H9 (cell line): ENCODE data around the gene MYL6B. TPM values are rescaled to one million over a fixed set of nuclear protein-coding genes. Genes with fewer than 3 reads are reported as not detected.

Experiments
- DNase-seq: peaks from one replicate; pipeline ENCODE4 v3.0.0-alpha.2; 2017
- H2AFZ ChIP-seq: one replicate; pipeline ENCODE4 v1.6.1; 2013; ENCODE audit warnings: mild to moderate bottlenecking, low read length, control low read depth, moderate library complexity
- H2AK5ac ChIP-seq: 2 replicates; pipeline ENCODE4 v1.6.1; 2013; ENCODE audit warnings: low read length, control low read depth, mixed read lengths; ENCODE audit not compliant: insufficient read length
- H2BK120ac ChIP-seq: one replicate; pipeline ENCODE4 v1.6.1; 2013; ENCODE audit warnings: low read depth, mild to moderate bottlenecking, low read length, control low read depth, inconsistent platforms; ENCODE audit not compliant: poor library complexity, severe bottlenecking
- H2BK12ac ChIP-seq: 2 replicates; pipeline ENCODE4 v1.6.1; 2013; ENCODE audit warnings: low read length, control low read depth, mixed read lengths, low read depth; ENCODE audit not compliant: insufficient read length
- H2BK15ac ChIP-seq: 2 replicates; pipeline ENCODE4 v1.6.1; 2013; ENCODE audit warnings: low read depth, low read length, control low read depth
- H2BK20ac ChIP-seq: one replicate; pipeline ENCODE4 v1.6.1; 2013; ENCODE audit warnings: low read depth, mild to moderate bottlenecking, low read length, control low read depth, inconsistent platforms; ENCODE audit not compliant: poor library complexity, severe bottlenecking
- H2BK5ac ChIP-seq: 2 replicates; pipeline ENCODE4 v1.6.1; 2013; ENCODE audit warnings: low read length, control low read depth, mixed read lengths; ENCODE audit not compliant: insufficient read length
- H3K14ac ChIP-seq: 2 replicates; pipeline ENCODE4 v1.6.1; 2013; ENCODE audit warnings: low read length, control low read depth; ENCODE audit not compliant: insufficient read depth
- H3K18ac ChIP-seq: 2 replicates; pipeline ENCODE4 v1.6.1; 2013; ENCODE audit warnings: low read depth, mild to moderate bottlenecking, mixed read lengths, low read length, control low read depth; ENCODE audit not compliant: insufficient read length
- H3K23ac ChIP-seq: 2 replicates; pipeline ENCODE4 v1.6.1; 2013; ENCODE audit warnings: low read length, control low read depth, mixed read lengths, low read depth; ENCODE audit not compliant: insufficient read length
- H3K23me2 ChIP-seq: 2 replicates; pipeline ENCODE4 v1.6.1; 2013; ENCODE audit warnings: low read depth, mild to moderate bottlenecking, mixed read lengths, low read length, control low read depth; ENCODE audit not compliant: insufficient read length, poor library complexity, severe bottlenecking
- H3K27ac ChIP-seq: 2 replicates; pipeline ENCODE4 v1.5.1; 2013; ENCODE audit warnings: low read length, control low read depth, mixed read lengths, low read depth; ENCODE audit not compliant: insufficient read length
- H3K27me3 ChIP-seq: 2 replicates; pipeline ENCODE4 v1.6.1; 2013; ENCODE audit warnings: low read length, control low read depth, inconsistent platforms; ENCODE audit not compliant: insufficient read depth
- H3K4ac ChIP-seq: 2 replicates; pipeline ENCODE4 v1.6.1; 2013; ENCODE audit warnings: low read depth, mild to moderate bottlenecking, control low read depth, inconsistent platforms, low read length, moderate library complexity
- H3K4me1 ChIP-seq: 2 replicates; pipeline ENCODE4 v1.6.1; 2013; ENCODE audit warnings: low read length, control low read depth, inconsistent platforms; ENCODE audit not compliant: insufficient read depth
- H3K4me2 ChIP-seq: 2 replicates; pipeline ENCODE4 v1.6.1; 2013; ENCODE audit warnings: low read length, control low read depth, mixed read lengths; ENCODE audit not compliant: insufficient read length, insufficient read depth
- H3K56ac ChIP-seq: 2 replicates; pipeline ENCODE4 v1.6.1; 2013; ENCODE audit warnings: low read depth, mild to moderate bottlenecking, mixed read lengths, low read length, control low read depth; ENCODE audit not compliant: insufficient read length
- H3K79me1 ChIP-seq: 2 replicates; pipeline ENCODE4 v1.6.1; 2013; ENCODE audit warnings: low read depth, mild to moderate bottlenecking, moderate library complexity, low read length, control low read depth, inconsistent platforms; ENCODE audit not compliant: insufficient read depth, poor library complexity, severe bottlenecking
- H3K79me2 ChIP-seq: 2 replicates; pipeline ENCODE4 v1.6.1; 2013; ENCODE audit warnings: low read length, control low read depth, inconsistent platforms; ENCODE audit not compliant: insufficient read depth
- H3K9ac ChIP-seq: 2 replicates; pipeline ENCODE4 v1.6.1; 2013; ENCODE audit warnings: low read length, control low read depth, mixed read lengths; ENCODE audit not compliant: insufficient read length; ENCODE audit errors: extremely low read depth
- H3K9me3 ChIP-seq: one replicate; pipeline ENCODE4 v1.6.1; 2013; ENCODE audit warnings: low read depth, low read length, inconsistent platforms; ENCODE audit not compliant: control insufficient read depth
- H3T11ph ChIP-seq: one replicate; pipeline ENCODE4 v1.6.1; 2013; ENCODE audit warnings: mild to moderate bottlenecking, low read length, control low read depth, inconsistent platforms
- H4K20me1 ChIP-seq: one replicate; pipeline ENCODE4 v1.6.1; 2013; ENCODE audit not compliant: control insufficient read depth, insufficient read length, insufficient read depth
- H4K5ac ChIP-seq: 2 replicates; pipeline ENCODE4 v1.6.1; 2013; ENCODE audit warnings: low read depth, mild to moderate bottlenecking, mixed read lengths, low read length, control low read depth; ENCODE audit not compliant: insufficient read length
- H4K8ac ChIP-seq: replicated peaks from 2 replicates; pipeline ENCODE4 v1.6.1; 2013; ENCODE audit warnings: low read length, control low read depth, mixed read lengths, low read depth; ENCODE audit not compliant: insufficient read length
- H4K91ac ChIP-seq: 2 replicates; pipeline ENCODE4 v1.6.1; 2013; ENCODE audit warnings: low read depth, mild to moderate bottlenecking, moderate library complexity, mixed read lengths, low read length, control low read depth; ENCODE audit not compliant: insufficient read length
- H3K27ac Mint-ChIP-seq, 3 experiments: 2 replicates in 2 of 3; 3 replicates in 1 of 3; pipeline ENCODE4 v1.8.0; 2020 to 2021; ENCODE audit warnings: mixed read lengths in 3 of 3, mild to moderate bottlenecking in 1 of 3, moderate library complexity in 1 of 3
- H3K27me3 Mint-ChIP-seq: 2 replicates; pipeline ENCODE4 v1.8.0; 2021; ENCODE audit warnings: low read depth, mild to moderate bottlenecking, moderate library complexity, mixed read lengths
- H3K36me3 Mint-ChIP-seq, 3 experiments: 2 replicates in 2 of 3; 3 replicates in 1 of 3; pipeline ENCODE4 v1.8.0; 2020 to 2021; ENCODE audit warnings: low read depth in 3 of 3, mixed read lengths in 3 of 3; ENCODE audit not compliant: insufficient read depth in 1 of 3
- H3K4me1 Mint-ChIP-seq, 2 experiments: 2 replicates each; pipeline ENCODE4 v1.8.0; 2020; ENCODE audit warnings: mixed read lengths in 2 of 2
- H3K4me3 Mint-ChIP-seq, 2 experiments: 2 replicates in 1 of 2; 3 replicates in 1 of 2; pipeline ENCODE4 v1.8.0; 2020 to 2021; ENCODE audit warnings: mild to moderate bottlenecking in 2 of 2, mixed read lengths in 2 of 2, moderate library complexity in 1 of 2
- H3K9me3 Mint-ChIP-seq, 2 experiments: 2 replicates in 1 of 2; 3 replicates in 1 of 2; pipeline ENCODE4 v1.8.0; 2020; ENCODE audit warnings: mild to moderate bottlenecking in 2 of 2, mixed read lengths in 2 of 2, moderate library complexity in 1 of 2
- CTCF ChIP-seq: fragments of 200-600 bp; sonication (generic); conservative IDR thresholded peaks from 3 replicates; pipeline ENCODE4 v1.8.0; 2021; ENCODE audit warnings: antibody characterized with exemption, mild to moderate bottlenecking
- WGBS: extraction: QIAGEN DNeasy Blood & Tissue Kit; methylation state at CpG from one replicate; pipeline ENCODE4 v1.1.7; 2013; ENCODE audit warnings: missing lambda C conversion rate, low lambda C conversion rate, mixed read lengths; ENCODE audit not compliant: insufficient read length; ENCODE audit errors: extremely low coverage; 5-methylcytosine and 5-hydroxymethylcytosine counted together
- total RNA-seq: library from RNA; stranded (reverse); gene quantifications from 2 replicates; pipeline ENCODE4 v1.2.1, GENCODE V29; 2021

The MYL6B gene
- total RNA-seq, 1 experiment from 2014 or later = 165 TPM

GRCh38 chr12:56121204-56121870 is 31.1 kb upstream of the MYL6B start:
- Histone ChIP-seq H3K23me2 (peaks cover 8% of the 10 kb centered on the region), H3K4me1 (no peaks in the 10 kb centered on the region; the same call in 1 of the 2 replicates), H3K79me1 (no peaks in the 10 kb centered on the region), H3K4ac (no peak overlapping the region), H3K79me2 (peaks cover 3% of the 10 kb centered on the region; the same call in 1 of the 2 replicates), H2BK5ac (no peak overlapping the region), H2AFZ (no peak overlapping the region), H2BK12ac (no peak overlapping the region), H4K8ac (no peak overlapping the region), H3K14ac (no peak overlapping the region), H2BK20ac (no peak overlapping the region), H3K56ac (no peak overlapping the region), H2BK15ac (no peak overlapping the region), H2BK120ac (no peak overlapping the region), H4K91ac (no peak overlapping the region), H3K9ac (no peak overlapping the region), H4K20me1 (no peaks in the 10 kb centered on the region), H4K5ac (no peak overlapping the region), H3K27me3 (no peaks in the 10 kb centered on the region), H3K18ac (no peak overlapping the region), H3K27ac (no peak overlapping the region), H3K23ac (no peak overlapping the region), H3K9me3 (no peaks in the 10 kb centered on the region), H3T11ph (no peak overlapping the region), H2AK5ac (no peak overlapping the region), H3K4me2 (no peak overlapping the region)
- DNase-seq = no peak
- Mint-ChIP-seq H3K4me3 (no peak overlapping the region), H3K27me3 (peaks cover 2% of the 10 kb centered on the region; the same call in 1 of the 2 replicates), H3K36me3 (peaks cover 27 to 43% (median 37%) of the 10 kb centered on the region in 3 experiments), H3K9me3 (peaks cover 3 to 7% of the 10 kb centered on the region in 2 experiments; a peak in 2 of 5 replicates), H3K27ac (no peak overlapping the region), H3K4me1 (peaks cover 23 to 26% of the 10 kb centered on the region in 2 experiments)
- WGBS = no CpG with 5 or more reads among the region's 11 CpGs
- TF ChIP-seq CTCF = no peak
